HK-2 (cell line): ENCODE measurements around the gene AK8.
A peak's percentile ranks its signal among the peaks of the same experiment; 100 is the strongest.

Experiments used
- DNase-seq: peaks from one replicate; pipeline ENCODE4 v3.0.0-alpha.2; 2018; ENCODE audit not compliant: unreplicated experiment

AK8 gene

DNA sequence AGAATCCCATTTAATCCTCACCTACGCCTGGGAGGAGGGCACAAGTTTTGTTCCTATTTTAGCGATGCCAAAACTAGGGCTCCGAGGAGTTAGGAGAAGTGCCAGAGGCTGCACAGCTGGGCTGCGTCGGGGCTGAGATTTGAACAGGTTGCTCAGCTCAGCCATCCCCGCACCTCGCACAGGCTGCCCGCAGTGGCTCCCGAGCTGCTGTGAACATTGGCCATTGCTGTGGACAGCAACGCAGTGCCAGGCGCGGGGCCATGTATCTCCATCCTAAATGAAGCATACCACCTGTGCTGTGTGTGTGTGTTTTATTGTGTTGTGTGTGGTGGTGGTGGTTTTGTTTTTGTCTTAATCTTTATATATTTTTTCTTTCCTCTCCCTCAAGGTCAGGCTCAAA, 52.0 kb downstream of the AK8 start:
- no peak for DNase-seq

DNA sequence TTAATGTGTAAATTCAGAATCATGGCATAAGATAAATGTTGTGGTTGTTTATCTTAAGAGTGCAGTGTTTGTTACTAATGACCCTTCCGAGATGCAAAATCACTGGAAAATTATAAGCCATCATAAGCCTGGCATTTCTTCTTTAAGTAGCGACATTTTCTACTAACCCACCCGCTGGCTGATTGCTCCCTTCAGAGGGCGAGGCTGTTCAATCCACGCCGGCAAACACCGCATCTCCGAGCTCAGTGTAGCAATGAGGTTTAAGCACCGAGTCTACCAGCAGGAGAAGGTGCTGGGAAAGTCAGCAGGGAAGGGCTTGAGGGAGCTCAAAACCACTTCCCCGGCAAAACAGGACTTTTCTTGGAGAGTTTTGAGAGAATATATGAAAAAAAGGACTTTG, 52.7 kb downstream of the AK8 start:
- DNase-seq = no peak

DNA sequence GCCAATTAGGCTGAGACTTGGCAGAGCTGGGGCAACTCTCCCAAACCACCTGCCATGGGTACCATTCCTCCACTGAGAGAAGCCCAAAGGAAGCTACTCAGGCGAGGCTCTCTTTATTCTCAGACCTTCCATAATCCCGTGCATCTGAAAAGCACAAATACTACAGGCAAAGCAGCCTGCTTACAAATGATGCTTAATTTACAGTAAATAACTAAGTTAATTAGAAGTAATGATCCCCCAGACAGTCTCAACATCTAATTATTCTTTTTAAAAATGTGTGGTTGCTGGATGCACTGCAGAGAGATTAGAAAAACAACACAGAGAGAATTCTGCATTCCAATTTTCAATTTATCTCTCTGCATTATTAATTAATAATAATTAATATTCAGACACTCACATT, 53.1 kb downstream of the AK8 start:
- no peak for DNase-seq

DNA sequence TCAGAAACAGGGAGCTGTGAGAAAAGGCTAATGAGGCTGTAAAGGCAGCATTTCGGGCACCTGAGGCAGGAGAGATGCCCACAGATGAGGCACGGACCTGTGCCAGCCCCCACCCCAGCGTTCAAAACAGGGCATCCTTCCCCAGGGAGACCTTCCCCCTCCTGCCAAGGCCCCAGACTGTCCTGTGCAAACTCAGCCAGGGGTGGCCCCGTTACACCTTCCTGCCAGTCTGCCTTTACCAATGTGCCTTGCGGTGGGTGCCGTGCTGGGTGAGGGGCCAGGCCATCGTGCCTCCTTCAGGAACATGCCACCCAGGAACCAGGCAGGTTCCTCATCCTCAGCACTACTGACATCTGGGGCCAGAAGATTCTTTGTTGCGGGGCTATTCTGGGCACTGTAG, 53.9 kb downstream of the AK8 start:
- no peak for DNase-seq

DNA sequence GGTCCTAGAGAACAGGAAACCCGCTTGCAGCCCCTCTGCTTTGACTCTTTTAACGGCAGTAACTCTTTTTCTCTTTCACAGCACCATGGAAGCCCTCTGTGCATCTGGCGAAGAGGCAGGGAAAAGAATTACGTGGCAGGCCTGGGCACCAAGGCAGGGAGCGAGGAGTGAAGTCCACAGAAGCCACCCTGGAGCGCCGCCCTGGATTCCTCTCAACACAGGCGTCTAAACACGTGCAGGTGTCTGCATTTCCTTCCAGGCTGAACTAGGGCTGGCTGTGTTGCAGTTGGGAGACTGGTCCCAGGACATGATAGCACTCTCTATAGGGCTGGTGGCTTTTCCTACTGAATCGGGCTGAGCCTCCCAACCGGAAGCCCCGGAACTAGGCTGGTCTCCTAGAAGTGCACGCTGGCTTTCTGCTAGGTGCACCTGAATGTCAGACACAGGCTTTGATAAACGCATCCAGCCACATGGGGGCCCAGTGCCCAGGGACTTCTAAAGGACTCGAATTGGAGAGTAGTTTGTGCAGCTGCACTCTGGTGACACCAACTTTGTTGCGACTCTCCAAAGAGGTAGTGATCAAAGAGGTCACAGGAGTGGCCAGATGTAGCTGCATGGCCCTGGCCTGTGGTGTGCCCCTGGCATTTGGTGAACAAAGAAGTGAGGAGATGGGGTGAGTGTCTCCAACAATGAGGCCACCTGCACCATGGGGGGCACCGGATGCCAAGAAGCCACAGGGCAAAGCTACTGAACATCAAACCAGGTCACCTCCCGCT, 54.5 kb downstream of the AK8 start:
- no peak for DNase-seq

DNA sequence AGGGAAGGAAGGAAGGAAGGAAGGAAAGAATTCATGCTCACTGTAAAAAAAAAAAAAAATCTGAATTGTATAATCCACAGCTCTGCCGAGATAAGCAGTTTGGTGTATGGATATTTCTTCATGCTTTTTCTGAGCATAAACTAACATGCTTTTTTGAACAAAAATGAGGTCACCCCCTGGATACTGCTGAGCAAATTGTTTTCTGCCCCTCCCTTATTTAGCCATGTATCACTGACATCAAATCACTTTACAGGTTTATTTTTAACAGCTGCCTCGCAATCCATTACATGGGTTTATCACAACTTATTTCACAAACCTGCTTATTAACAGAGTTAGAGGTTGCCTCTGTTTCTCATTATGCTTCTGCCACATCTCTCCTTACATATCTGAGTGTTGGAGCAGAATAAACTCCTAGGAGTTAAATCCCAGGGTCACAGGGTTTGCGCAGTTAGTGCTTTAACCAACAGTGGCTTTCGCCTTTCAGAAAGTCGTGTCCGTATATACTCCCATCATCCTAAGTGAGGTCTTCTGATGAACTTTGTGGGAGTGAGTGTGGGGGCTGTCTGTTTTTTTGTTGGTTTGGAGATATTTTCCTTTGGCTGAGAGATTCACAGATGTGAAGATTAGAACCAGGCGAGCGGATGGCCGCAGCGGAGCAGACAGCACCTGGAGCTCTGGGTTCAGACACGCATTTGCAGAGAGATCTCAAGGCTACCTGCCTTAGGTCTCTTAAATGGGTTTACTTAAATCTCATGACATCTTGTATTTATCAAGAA, 57.7 kb downstream of the AK8 start:
- no peak for DNase-seq

DNA sequence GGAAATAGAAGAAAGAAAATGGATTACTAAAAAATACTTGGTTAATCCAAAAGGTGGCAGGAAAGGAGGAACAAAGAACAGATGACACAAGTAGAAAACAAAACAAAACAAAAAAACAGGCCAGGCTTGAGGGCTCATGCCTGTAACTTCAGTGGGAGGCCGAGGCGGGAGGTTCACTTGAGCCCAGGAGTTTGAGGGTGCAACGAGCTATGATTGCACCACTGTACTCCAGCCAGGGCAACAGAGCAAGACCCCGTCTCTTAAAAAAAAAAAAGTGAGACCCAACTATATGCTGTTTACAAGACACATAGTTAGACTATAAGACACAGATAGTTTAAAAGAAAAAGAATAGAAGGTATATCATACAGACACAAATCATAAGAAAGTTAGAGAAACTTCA, 59.5 kb downstream of the AK8 start:
- DNase-seq = no peak

DNA sequence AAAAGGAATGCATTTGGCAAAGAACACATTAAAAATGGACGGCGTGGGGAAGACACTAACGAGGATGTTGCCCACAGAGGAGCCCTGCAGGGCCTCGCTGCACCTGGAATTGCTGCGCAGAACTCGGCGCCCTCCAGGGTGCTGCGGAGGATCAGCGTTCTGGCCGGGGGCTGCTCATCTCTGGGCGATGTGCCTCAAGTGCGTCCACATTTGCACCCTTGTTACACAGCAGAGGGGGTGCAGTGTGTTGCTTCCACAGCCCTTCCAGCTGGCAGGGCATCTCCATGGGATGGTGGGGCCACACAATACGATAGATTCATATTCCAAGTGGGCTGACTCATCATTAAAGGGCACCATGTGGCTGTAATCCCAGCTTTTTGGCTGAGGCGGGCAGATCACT, 63.1 kb downstream of the AK8 start:
- no peak for DNase-seq

DNA sequence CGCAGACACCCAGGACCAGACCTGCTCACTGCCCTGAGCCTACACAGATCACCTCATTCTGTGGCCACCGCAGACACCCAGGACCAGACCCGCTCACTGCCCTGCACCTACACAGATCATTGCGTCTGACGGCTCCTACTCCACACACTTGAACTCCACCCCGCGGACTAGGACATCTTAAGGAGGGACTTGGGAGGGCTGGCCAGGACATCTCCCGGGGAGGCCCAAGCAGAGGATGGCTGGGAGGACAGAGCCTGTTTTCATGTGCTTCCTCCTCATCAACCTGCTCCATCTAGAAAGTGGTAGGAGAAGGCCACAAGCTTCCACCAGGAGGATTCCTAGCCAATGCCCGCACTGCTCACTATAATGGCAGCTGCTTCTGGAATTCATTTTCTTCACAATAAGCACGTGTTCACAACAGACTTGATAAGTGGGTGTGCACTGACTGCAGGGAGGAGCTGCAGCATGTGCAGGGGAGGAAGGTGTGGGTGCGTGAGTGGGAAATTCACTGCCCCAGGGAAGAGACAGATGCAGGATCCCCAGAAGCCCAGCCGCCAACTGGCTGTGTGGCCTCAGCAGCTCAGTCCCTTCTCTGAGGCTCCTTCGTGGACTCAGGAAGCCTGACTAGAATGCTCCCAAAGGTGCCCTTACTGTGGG, 64.8 kb downstream of the AK8 start:
- DNase-seq = no peak

DNA sequence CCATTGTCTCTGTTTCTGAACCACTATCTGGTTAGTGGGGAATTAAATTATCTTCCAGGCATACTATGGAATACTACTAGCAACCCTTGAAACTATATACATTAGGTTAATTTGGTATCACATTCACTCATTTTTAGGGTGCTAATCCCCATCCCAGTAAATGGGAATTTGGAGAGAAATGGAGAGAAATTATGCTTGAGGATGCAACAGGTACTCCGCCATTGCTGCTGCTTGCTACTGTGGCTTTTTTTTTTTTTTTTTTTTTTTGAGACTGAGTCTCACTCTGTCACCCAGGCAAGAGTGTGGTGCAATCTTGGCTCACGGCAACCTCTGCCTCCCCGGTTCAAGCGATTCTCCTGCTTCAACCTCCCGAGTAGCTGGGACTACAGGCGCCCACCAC, 66.1 kb downstream of the AK8 start:
- no peak for DNase-seq

DNA sequence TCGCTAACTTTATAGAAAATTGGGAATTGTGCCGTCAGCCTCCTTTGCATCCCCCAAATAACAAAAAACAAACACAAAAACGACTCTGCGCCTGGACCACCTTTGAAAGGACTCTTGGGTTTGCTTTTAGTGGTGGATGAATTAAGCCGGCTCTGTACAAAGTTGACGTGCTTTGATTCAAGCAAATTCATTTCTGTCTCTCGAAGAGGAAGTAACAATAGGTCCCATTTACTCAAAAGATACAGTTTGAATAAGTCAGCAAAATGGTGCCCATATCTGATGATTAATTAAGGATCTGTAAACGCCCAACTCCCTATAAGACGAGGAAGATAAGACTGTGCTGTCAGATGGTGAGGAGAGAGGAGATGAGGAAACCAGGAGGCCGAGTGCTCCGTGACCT, 67.8 kb downstream of the AK8 start:
- DNase-seq = no peak

DNA sequence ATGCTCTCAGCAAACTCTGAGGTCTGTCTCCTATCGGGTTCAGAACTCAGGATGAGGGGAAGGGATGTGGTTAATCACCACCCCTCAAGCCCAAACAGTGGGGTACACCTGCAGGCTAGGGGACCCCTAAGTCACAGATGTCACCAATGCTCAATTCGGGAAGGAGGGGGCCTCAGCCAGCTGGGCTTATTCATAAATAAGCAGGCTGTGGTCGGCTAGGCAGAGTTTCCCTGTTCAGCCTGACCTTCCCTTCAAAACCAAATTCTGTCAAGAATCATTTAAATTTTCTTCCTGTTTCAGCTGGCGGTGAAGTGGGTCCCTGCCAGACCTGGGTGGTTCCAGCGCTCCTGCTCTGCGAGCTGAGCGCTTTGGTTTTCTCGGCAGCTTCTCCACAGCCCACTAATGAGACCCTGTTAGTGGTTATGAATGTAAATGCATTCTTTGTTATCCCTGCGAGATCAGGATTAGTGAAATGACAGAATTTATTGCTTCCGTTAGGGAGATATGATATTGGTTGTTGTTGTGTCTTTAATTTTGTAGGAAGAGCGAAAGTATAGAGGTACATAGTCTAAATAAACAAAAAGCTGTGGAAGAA, 68.3 kb downstream of the AK8 start:
- DNase-seq = no peak

DNA sequence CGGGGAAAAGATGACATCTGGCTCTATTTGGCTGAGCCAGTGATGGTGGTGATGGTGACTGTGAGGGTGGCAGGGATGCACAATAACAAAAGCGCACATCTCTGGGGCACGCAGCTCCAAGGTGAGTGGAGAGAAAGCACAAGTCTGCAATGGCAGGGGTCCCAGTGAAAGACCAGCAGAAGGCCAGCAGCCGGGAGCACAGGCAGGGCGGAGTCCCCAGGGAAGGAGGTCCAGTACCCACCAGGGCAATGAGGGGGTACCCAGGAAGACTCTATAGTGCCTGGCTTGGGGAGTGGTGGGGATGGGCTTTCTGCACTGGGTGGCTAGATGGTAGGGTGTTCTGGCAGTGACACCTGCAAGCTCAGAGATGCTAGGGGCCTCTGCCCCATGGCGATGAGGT, 69.4 kb downstream of the AK8 start:
- no peak for DNase-seq

DNA sequence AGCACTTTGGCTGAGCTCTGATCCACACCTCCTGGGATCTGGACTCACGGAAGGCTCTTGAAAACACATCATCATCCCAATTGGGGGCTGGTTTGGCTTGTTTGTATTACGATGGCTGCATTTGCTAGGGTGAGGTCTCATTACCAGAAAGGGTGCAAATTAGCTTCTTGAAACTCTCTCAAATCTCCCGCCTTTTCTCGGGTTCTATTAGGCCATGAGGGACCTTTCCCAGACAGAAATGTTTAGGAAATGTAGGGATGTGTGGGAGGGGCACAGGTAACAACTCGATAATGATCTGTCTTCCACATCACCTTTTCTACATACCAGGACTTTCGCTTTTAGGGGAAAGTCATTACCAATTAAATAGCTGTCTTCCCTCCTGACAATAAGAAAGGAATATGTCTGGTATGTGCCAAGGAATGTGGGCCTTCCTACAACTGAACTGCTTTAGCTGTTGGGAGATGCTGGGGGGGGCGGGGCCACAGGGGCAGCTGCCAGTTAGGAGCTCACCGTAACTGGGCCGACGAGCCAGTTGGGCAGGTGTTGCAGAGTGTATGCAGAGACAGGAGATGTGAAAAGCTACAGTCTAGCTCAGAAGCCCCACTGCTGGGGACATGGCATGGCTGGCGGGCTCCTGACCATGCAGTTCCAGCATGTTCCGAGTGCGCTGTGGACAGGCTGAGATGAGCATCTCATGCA, 71.2 kb downstream of the AK8 start:
- no peak for DNase-seq

DNA sequence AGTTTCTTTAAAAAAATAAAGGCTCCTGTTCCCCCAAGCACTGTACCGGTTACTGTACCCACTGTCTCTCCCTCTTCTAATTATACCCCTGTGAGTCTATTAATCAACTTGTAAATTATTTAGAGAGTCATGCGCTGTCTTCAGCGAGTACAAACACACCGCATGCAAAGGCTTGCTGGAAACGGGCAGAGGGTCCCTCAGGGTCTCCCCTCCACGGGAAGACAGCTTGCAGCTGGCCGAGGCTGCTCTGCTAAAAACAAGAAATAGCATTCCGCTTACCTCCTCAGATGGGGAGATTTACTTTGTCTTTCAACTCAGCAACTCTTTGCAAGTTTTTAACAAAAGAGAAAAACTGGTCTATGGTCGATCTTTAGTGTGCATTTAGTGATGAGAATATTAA, 71.8 kb downstream of the AK8 start:
- no peak for DNase-seq

DNA sequence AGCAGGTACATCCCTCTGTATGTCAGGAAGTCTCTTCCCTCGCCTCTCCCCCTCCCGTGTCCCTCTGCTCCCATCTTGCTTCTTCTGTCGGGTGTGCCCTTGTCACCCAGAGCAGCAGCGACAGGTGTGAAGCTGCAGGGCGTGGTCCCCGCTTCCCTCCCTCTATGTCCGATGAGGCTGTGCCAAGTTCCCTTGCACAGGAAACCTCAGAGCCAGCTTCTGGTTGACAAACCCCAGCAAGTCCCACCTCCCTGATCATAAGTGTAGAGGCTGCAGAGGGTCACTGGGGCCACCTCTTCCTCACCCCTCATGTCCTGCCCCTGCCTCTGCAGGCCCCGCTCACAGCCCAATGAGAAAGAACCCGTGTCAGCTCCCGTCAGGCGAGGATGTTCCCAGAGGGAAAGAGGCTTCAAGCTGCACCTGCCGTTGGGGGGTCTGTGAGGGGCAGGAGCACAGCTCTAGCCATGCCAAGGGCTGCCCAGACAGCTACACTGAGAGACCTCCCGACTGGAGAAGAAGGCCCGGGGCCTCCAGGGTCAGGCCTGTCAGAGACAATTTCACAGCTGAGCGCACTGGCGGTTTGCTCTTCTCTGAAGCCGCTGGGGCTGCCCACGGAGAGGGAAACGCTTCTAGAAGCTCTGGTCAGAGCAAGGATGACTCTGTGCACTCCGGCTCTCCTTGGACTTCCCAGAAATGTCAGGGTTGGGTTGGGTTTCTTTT, 73.3 kb downstream of the AK8 start:
- DNase-seq = peak; percentile 28

DNA sequence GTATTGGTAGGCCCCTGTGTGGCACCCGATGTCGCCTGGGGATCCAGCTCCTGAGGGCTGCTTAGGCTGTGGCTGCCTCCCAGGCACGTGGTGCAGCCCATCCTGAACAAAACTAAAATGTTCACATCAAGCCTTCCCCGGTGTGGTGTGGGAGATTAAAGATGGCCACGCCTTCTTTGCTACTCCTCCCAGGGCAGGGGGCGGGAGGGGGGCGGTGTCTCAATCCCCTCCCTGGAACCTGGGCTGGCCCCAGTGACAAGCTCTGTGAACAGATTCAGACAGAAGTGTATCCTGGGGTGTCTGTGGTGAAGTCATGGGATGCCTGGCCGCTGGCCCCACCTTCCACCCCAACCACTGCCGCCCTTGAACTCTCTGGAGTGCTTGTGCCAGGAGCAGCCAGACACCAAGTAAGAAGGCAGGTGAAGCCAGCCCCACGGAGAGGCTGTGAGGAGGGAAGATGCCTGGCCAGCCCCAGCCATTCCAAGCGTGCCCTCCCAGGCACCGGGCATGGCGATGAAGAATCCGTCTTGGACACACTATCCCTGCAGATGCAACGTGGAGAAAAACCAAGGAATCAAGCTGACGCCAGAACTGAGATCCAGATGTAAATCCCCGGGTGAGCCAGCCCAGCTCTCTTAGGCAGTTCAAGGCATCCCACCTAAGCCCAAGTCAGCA, 75.8 kb downstream of the AK8 start:
- no peak for DNase-seq

DNA sequence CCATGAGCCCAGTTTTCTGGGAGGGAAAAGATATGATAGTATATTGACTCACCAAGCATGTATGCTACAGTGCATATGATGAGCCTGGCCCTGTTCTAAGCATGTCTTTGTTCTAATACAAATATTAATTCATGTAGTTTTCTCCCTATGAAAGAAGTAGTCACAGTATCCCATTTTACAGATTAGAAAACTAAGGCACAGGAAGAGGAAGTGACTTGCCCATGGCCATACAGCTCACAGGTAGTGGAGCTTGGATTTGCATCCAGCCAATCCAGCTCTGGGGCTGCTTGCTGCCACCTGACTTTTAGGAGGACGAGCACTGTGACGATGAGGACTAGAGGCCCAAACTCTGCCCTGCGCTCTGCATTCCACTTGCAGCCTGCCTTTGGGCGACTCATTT, 76.4 kb downstream of the AK8 start:
- DNase-seq = no peak

DNA sequence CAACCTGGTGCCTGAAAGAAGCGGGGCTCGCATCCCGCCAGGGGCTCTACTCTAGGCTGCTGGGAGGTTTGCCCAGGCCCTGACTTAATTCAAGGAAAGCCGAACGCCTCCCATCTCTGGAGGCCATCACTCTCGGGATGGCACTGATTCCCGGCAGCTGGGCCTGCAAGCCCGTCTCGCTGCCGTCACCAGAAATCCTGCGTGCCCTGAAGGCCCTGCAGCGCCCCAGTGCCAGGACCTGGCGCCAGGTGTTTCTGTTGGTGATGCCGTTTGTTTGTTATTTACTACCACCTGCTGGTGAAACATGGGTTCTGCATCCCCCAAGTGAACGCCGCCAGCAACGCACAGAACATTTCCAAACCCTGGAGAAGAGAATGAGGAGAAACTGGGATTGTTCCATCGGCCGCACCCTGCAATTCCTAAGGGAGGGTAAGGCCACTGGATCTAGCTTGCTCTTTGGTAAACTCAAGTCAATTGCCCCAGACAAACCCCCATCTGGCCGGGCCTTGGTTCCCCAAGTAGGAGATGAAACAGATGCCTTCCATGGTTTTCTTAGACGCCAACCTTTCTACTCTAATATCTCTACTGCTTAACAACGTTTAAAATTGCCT, 77.9 kb downstream of the AK8 start:
- peak; percentile 65 for DNase-seq
